ENCODE data around the gene EIF2AK2.

The EIF2AK2 gene

GRCh38 chr2:37098416-37099118, 58.2 kb downstream of the EIF2AK2 start:
- CTCF ChIA-PET = no interaction called here
- no peak for DNase-seq (ENCODE audit: extremely low spot score)
- no peak for TF ChIP-seq FOXK2 (IDR thresholded peaks at IDR 0.05)
- no peak for TF ChIP-seq PKNOX1 (IDR thresholded peaks at IDR 0.05)
- TF ChIP-seq HDGF (IDR thresholded peaks at IDR 0.05; ENCODE audit: borderline replicate concordance) = no peak
- TF ChIP-seq ELF4 (IDR thresholded peaks at IDR 0.05) = no peak
- POLR2A ChIA-PET = no interaction called here

- ChIA-PET POLR2A (no interaction called here), CTCF (no interaction called here)
- TF ChIP-seq PKNOX1 (IDR thresholded peaks at IDR 0.05) (no peak), ARNT (IDR thresholded peaks at IDR 0.05) (no peak), LEF1 (IDR thresholded peaks at IDR 0.05; ENCODE audit: borderline replicate concordance) (no peak), FOXK2 (IDR thresholded peaks at IDR 0.05) (no peak), NFRKB (IDR thresholded peaks at IDR 0.05) (no peak), ELF4 (IDR thresholded peaks at IDR 0.05) (no peak), SP1 (IDR thresholded peaks at IDR 0.05) (no peak), FOXM1 (IDR thresholded peaks at IDR 0.05; ENCODE audit: borderline replicate concordance) (no peak), CTBP1 (IDR thresholded peaks at IDR 0.05; ENCODE audit: borderline replicate concordance) (no peak), FOXA1 (IDR thresholded peaks at IDR 0.05) (no peak), HDGF (IDR thresholded peaks at IDR 0.05; ENCODE audit: borderline replicate concordance) (no peak), SUZ12 (IDR thresholded peaks at IDR 0.05) (no peak), L3MBTL2 (conservative IDR thresholded peaks at IDR 0.05) (no peak), BHLHE40 (IDR thresholded peaks at IDR 0.05; ENCODE audit: borderline replicate concordance) (no peak), ZNF384 (IDR thresholded peaks at IDR 0.05) (no peak), TARDBP (IDR thresholded peaks at IDR 0.05) (no peak)
- no peak for DNase-seq (ENCODE audit: extremely low spot score)
Observed at GRCh38 chr2:37096568-37096967, 60.2 kb downstream of the EIF2AK2 start.

GRCh38 chr2:37091873-37092272, 64.9 kb downstream of the EIF2AK2 start:
- ChIA-PET CTCF (no interaction called here), POLR2A (no interaction called here)
- no peak for TF ChIP-seq FOXA1 (IDR thresholded peaks at IDR 0.05)
- no peak for TF ChIP-seq LEF1 (IDR thresholded peaks at IDR 0.05; ENCODE audit: borderline replicate concordance)
- TF ChIP-seq ELF4 (IDR thresholded peaks at IDR 0.05) = no peak
- no peak for TF ChIP-seq ZNF384 (IDR thresholded peaks at IDR 0.05)
- no peak for TF ChIP-seq PKNOX1 (IDR thresholded peaks at IDR 0.05)
- DNase-seq (ENCODE audit: extremely low spot score) = no peak

GRCh38 chr2:37090019-37090477, 66.7 kb downstream of the EIF2AK2 start:
- DNase-seq (ENCODE audit: extremely low spot score) = no peak
- ChIA-PET POLR2A (no interaction called here), CTCF (no interaction called here)
- TF ChIP-seq TARDBP (IDR thresholded peaks at IDR 0.05) (no peak), FOXM1 (IDR thresholded peaks at IDR 0.05; ENCODE audit: borderline replicate concordance) (no peak), CTBP1 (IDR thresholded peaks at IDR 0.05; ENCODE audit: borderline replicate concordance) (no peak), BHLHE40 (IDR thresholded peaks at IDR 0.05; ENCODE audit: borderline replicate concordance) (no peak), FOXA1 (IDR thresholded peaks at IDR 0.05) (no peak), SP1 (IDR thresholded peaks at IDR 0.05) (no peak), SUZ12 (IDR thresholded peaks at IDR 0.05) (no peak), HDGF (IDR thresholded peaks at IDR 0.05; ENCODE audit: borderline replicate concordance) (no peak), NFRKB (IDR thresholded peaks at IDR 0.05) (no peak), ARNT (IDR thresholded peaks at IDR 0.05) (no peak), FOXK2 (IDR thresholded peaks at IDR 0.05) (no peak)

- CTCF ChIA-PET = no interaction called here
- POLR2A ChIA-PET = no interaction called here
- TF ChIP-seq ZNF384 (IDR thresholded peaks at IDR 0.05) = no peak
- no peak for TF ChIP-seq SP1 (IDR thresholded peaks at IDR 0.05)
- no peak for TF ChIP-seq L3MBTL2 (conservative IDR thresholded peaks at IDR 0.05)
- TF ChIP-seq SUZ12 (IDR thresholded peaks at IDR 0.05) = no peak
- no peak for TF ChIP-seq ELF4 (IDR thresholded peaks at IDR 0.05)
- TF ChIP-seq CTBP1 (IDR thresholded peaks at IDR 0.05; ENCODE audit: borderline replicate concordance) = no peak
- no peak for TF ChIP-seq FOXA1 (IDR thresholded peaks at IDR 0.05)
- no peak for TF ChIP-seq BHLHE40 (IDR thresholded peaks at IDR 0.05; ENCODE audit: borderline replicate concordance)
- no peak for TF ChIP-seq HDGF (IDR thresholded peaks at IDR 0.05; ENCODE audit: borderline replicate concordance)
- DNase-seq (ENCODE audit: extremely low spot score) = no peak
Observed at GRCh38 chr2:37085731-37086147, 71.0 kb downstream of the EIF2AK2 start.

- ChIA-PET POLR2A (interaction anchor here (1.1 kb wide), 1 partner anchor 269 kb away, joined by 3 read pairs; no protein-coding TSS in a partner anchor), CTCF (no interaction called here)
- no peak for TF ChIP-seq FOXM1 (IDR thresholded peaks at IDR 0.05; ENCODE audit: borderline replicate concordance)
- no peak for TF ChIP-seq SUZ12 (IDR thresholded peaks at IDR 0.05)
- no peak for DNase-seq (ENCODE audit: extremely low spot score)
Observed at GRCh38 chr2:37084797-37085196, 72.0 kb downstream of the EIF2AK2 start.

Data from HEK293T (cell line).